Effector CD4-positive, alpha-beta T cell (primary cell): ENCODE data around the gene DDX23.

Experiments used
- DNase-seq: peaks from one replicate; pipeline ENCODE4 v3.0.0-alpha.2; 2020

DDX23 gene

GRCh38 chr12:48794870-48795269 is 57.1 kb downstream of the DDX23 start:
- no peak for DNase-seq

- DNase-seq = no peak
These were observed 58.3 kb downstream of the DDX23 start for GRCh38 chr12:48793696-48794095.

GRCh38 chr12:48789858-48790326 is 62.1 kb downstream of the DDX23 start:
- DNase-seq = no peak

GRCh38 chr12:48788854-48789775 is 62.8 kb downstream of the DDX23 start, which contains the start of gene ADCY6:
TSS of gene ADCY6 (minus strand) at chr12:48789089. CDS start at chr12:48783434, 5,655 bp downstream.
- no peak for DNase-seq

DNA sequence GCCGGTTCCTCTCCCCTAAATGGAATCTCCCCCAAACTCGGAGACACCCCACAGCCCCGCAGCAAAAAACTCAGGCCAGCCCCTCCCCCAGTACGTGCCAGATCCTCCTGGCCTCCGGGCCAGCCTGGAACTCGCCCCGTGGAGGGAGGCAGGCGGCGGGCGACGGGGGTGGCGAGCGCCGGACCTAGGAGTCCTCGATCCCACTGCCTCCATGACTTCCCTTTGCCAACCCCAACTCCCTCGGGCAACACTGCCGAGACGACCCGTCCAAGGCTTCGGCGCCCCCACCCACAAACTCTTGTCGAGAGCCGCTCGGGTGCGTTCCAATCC is 63.5 kb downstream of the DDX23 start:
- DNase-seq = no peak

DNA sequence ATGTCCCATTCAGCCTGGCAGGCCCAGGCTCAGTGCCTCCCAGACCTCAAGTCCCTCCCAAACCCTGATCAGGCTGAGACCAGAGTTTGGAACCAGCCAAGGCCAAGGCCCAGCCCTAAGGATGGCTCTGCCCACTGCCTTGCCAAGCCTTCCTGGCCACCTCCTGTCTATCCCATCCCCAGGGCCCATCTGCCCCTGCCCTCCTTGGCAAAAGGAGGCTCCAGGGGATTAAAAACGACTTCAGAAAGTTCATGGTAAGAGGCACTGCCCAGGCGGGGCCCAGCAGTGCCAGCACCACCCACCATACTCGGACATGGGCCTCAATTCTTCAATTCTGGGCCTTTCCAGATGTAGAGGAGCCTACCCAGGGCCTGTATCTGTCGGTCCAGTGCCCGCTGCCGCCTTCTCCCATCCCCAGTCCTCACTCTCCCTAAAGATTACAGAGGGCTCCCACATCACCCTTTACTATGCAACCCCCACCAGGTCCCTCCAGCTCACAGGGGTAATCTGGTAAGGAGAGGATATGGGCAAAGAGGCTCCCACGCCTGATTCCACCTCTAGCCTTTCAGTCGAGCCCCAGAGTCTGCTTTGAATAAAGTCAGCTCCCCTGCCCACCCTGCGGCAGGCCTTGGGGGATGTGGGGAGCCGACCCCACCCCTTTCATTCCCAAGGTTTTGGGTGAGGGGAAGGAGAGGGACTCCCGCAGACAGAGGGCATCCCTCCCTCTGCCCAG is 64.0 kb downstream of the DDX23 start:
- DNase-seq = no peak

- no peak for DNase-seq
These were observed 65.1 kb downstream of the DDX23 start for GRCh38 chr12:48786591-48787544.

DNA sequence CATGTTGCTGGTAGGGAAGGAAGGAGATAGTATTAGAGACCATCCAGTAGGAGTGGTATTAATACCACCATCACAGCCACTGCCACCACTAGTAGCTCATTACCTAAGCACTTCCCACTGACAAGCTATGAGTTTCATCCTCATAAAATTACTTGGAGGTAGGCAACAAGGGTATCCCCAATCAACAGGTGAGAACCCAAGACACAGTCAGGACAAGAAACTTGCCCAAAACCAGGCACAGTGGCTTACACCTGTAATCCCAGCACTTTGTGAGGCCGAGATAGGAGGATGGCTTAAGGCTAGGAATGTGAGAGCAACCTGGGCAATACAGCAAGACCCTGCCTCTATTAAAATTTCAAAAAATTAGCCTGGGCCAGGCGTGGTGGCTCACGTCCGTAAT is 68.5 kb downstream of the DDX23 start:
- DNase-seq = no peak

DNA sequence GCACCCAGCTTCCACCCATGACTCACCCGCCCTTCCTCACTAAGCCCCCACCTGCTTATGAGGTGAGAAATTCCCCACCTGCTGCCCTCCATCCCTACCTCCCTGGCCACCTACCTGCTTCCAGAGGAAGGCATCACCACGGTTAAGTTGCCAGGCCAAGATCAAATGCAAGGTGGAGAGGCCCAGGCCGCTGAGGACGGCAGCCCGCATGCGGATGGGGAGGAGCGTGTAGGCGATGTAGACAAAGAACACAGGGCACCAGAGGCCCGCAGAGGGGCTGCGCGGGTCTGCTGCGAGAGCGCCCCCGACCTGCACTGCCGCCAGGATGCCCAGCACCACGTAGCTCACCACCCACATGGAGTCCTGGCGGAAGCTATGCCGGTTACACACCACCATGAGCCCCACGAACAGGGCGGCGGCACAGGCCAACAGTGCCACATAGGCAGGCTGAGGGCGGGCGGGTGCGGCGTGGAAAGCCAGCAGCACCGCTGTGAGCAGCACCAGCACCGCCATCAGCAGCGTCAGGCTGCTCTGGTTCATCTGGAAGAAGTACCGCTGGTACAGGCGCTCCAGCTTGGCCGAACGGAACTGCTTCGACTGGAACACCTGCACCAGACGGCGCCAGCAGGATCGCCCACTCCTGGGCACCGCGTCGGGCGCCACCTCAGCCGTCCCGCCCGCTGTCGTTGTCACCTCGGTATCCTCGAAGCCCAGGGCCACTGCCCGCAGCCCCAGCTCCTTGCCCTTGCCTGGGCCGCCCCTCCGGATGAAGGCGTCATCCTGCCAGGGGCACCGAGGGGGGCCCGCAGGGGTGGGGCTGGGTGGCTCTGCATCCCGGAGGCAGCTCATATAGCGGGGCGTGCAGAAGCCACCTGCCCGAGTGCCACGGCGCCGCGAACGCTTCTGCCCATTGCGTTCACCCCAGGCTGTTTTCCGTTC is 69.2 kb downstream of the DDX23 start:
- DNase-seq = no peak

DNA sequence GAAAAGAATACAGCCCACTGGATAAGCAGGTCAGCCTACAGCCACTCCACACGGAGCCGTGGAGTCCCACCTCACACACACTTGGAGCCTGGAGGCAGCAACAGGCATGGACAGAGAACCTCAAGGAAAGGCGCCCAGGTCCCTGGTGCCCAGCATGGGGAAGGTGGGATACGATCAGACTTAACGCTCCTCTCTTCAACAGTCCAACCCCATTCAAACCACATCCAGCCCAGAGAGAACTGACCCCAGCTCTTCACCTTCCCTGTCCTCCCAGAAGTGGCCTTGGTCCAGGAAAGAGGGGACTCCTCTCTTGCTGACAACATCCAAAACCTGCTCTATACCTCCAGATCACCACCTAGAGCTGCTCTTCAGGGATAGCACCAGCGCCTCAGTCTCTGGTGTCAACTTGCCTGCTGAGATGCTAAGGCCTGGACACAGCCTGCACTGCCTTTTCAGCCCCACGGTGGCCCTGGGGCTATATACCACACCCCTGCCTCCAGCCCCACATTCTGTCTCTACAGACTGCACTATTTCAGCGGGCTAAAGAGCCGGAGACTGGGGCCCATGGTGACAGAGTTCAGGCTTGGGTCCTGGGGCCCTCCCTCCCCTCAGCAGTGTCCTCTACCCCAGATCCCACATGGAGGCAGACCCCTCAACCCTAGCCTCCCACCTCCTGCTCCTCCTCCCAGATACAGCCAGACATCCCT is 70.1 kb downstream of the DDX23 start:
- DNase-seq = no peak

GRCh38 chr12:48780381-48781025 is 71.5 kb downstream of the DDX23 start:
- DNase-seq = no peak

DNA sequence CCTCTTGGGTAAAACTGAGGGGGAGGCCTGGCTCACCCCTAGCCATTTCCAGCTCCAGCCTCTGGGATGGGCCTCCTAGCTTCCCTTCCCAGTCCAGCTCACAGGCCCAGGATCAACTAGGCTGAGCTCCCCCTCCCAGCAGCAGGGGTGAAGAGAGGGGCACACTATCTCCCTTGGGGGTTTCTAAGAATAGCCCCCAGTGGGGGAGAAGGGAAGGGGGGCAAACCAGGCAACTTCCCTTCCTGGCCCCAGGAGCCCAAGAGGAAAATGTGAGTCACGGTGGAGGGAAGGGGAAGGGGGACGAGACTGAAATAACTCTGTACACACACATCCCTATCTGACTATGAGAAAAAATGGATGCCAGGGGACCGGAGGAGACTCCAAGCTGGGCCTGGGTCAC is 72.1 kb downstream of the DDX23 start:
- DNase-seq = no peak
